Prostate gland (tissue), 2 donors: ENCODE data around the gene AATK. TPM values are rescaled to one million over a fixed set of nuclear protein-coding genes. Genes with fewer than 3 reads are reported as not detected.

Experiments
- DNase-seq: peaks from one replicate; pipeline ENCODE4 v3.0.0-alpha.2; 2019; ENCODE audit warnings: low spot score
- H3K27ac ChIP-seq, 2 donors: fragments of 200-600 bp; sonication (generic); 2 replicates each; pipeline ENCODE4 v1.5.1; 2017 to 2019
- H3K27me3 ChIP-seq: fragments of 200-600 bp; sonication (generic); replicated peaks from 2 replicates; pipeline ENCODE4 v1.5.1; 2019; ENCODE audit not compliant: insufficient read depth
- H3K36me3 ChIP-seq, 2 donors: fragments of 200-600 bp; sonication (generic); 1 replicate in 1 of 2; 2 replicates in 1 of 2; pipeline versions ENCODE4 v1.5.1 to v1.8.1; 2017 to 2019
- H3K4me1 ChIP-seq: fragments of 200-600 bp; sonication (generic); replicated peaks from 2 replicates; pipeline ENCODE4 v1.5.1; 2019
- H3K4me3 ChIP-seq, 2 donors: fragments of 200-600 bp; sonication (generic); 2 replicates each; pipeline ENCODE4 v1.5.1; 2017 to 2019
- H3K9me3 ChIP-seq: fragments of 200-600 bp; sonication (generic); 2 replicates; pipeline ENCODE4 v1.5.1; 2017
- POLR2A ChIP-seq: fragments of 450-650 bp; IDR thresholded peaks from one replicate; pipeline ENCODE4 v1.6.1; 2016; ENCODE audit warnings: antibody characterized with exemption, mild to moderate bottlenecking
- POLR2AphosphoS5 ChIP-seq: sonication (generic); formaldehyde crosslinking; IDR thresholded peaks from one replicate; pipeline ENCODE4 v1.6.1; 2017; ENCODE audit warnings: antibody characterized with exemption
- WGBS: methylation state at CpG from one replicate; pipeline ENCODE4 v1.1.5; 2018; 5-methylcytosine and 5-hydroxymethylcytosine counted together
- intact Hi-C: fragments of 100-400 bp; cut with DNase I; formaldehyde crosslinking; loops from one replicate; pipeline ENCODE4 v1.14.2; 2022
- total RNA-seq, 2 donors: library from RNA; depleted of rRNA; stranded (reverse); fragments of >200 nt; gene quantifications; one replicate each; pipeline ENCODE4 v1.1.0, GENCODE V29; 2016
- TF ChIP-seq, protein P1 (sequence below), 4 experiments: fragments of 200-600 bp in 2 of 4; fragments of 450-650 bp in 2 of 4; sonication (generic) in 2 of 4; IDR thresholded peaks; 1 replicate in 3 of 4; 2 replicates in 1 of 4; pipeline ENCODE4 v1.5.1; 2016 to 2019; ENCODE audit warnings: antibody characterized with exemption in 4 of 4, mild to moderate bottlenecking in 2 of 4, moderate library complexity in 2 of 4

AATK gene
- total RNA-seq, 2 donors from 2014 or later = 5.2 to 6.6 TPM

DNA sequence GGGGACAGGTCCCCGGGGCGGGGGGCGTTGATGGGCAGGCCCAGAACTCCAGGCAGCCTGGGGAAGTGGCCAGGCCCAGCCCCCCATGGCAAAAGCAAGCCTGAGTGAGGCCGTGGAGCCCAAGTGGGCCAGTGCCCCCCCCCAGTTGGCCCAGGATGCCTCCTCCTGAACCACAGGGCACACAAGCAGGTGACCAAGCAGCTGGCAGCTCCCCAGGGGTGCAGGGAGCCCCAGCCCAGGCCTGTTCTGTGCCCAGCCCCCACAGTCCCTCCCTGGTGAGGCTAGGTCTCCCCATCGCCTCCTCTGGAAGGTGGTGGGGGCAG, 38.9 kb downstream of the AATK start:
- Histone ChIP-seq H3K27me3 (no peaks in the 10 kb centered on the region), H3K36me3 (no peaks in the 10 kb centered on the region), H3K4me1 (no peaks in the 10 kb centered on the region), H3K27ac (no peak overlapping the region), H3K4me3 (no peak overlapping the region), H3K9me3 (no peaks in the 10 kb centered on the region)
- intact Hi-C loops = no loop called here
- DNase-seq = no peak
- TF ChIP-seq POLR2AphosphoS5 (no peak), POLR2A (no peak)
- TF ChIP-seq, protein P1, sequence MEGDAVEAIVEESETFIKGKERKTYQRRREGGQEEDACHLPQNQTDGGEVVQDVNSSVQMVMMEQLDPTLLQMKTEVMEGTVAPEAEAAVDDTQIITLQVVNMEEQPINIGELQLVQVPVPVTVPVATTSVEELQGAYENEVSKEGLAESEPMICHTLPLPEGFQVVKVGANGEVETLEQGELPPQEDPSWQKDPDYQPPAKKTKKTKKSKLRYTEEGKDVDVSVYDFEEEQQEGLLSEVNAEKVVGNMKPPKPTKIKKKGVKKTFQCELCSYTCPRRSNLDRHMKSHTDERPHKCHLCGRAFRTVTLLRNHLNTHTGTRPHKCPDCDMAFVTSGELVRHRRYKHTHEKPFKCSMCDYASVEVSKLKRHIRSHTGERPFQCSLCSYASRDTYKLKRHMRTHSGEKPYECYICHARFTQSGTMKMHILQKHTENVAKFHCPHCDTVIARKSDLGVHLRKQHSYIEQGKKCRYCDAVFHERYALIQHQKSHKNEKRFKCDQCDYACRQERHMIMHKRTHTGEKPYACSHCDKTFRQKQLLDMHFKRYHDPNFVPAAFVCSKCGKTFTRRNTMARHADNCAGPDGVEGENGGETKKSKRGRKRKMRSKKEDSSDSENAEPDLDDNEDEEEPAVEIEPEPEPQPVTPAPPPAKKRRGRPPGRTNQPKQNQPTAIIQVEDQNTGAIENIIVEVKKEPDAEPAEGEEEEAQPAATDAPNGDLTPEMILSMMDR (IDR thresholded peaks at IDR 0.05) = no peak
- 55% methylated on average over 5 of the region's 5 CpGs for WGBS

DNA sequence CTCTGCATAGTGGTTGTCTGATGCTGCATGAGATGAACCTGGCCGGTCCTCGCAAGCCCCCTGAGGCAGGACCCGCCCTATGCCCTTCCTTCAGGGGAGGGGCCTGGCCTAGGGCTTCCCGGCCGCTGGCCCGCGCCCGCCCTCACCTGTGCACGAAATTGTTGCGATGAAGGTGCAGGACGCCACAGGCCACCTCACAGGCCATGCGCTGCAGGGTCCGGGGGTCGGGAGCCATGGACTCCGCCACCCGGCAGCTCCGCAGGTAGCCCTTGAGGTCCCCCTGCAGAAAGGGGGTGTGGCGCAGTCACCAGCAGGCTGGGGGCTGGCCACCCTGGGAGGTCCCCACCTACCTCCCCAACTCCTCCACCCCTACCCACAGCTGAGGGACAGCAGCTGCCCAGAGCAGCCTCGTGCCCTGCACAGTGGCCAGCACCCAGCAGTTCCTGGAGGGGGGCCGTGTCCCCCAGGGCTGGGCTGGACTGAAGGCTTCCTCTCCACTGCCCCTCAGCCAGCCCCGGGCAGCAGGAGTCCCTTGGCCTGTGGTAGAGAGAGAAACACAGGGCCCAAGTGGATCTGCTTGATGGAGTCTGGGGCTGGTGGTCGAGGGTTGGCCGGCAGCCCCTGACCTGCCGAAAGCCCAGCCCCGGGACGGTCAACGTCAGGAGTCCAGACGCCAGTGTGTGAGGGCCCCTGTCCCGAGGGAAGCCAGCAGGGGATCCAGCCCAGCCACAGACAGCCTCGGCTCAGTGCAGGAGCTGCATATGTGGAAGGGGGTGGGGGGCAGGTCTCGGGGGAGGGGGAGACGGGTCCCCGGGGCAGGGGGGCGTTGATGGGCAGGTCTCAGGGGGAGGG, 39.5 kb downstream of the AATK start:
- Histone ChIP-seq H3K36me3 (no peaks in the 10 kb centered on the region), H3K27me3 (no peaks in the 10 kb centered on the region), H3K4me1 (no peaks in the 10 kb centered on the region), H3K27ac (no peak overlapping the region), H3K4me3 (no peak overlapping the region), H3K9me3 (no peaks in the 10 kb centered on the region)
- DNase-seq = no peak
- intact Hi-C loops = no loop called here
- 74% methylated on average over 27 of the region's 34 CpGs for WGBS
- TF ChIP-seq, protein P1 (IDR thresholded peaks at IDR 0.05) = no peak
- no peak for TF ChIP-seq POLR2AphosphoS5
- no peak for TF ChIP-seq POLR2A

DNA sequence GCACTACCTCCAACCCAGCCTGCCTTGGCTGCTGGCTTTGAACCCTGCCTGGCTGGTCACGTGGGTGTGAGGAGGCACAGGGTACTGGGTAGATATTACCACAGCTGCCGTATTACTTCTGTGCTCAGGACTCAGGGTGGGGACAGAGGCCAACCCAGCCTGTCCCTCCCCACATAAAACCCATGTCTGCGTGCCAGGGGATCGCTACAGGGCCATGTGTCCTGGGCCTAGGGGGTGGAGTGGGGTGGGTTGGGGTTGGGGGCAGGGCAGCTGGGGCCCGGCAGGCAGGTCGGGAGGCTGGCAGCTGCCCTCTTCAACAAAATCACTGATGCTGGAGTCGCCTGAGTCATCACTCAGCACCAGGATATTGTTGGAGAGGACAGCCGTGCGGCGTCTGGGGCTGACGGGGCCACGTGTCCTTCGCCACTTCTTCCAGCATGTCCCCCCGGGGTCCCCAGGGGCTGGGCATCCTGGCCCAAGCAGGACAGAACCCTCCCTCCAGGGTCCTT, 40.4 kb downstream of the AATK start:
- TF ChIP-seq POLR2AphosphoS5 (no peak), POLR2A (no peak)
- TF ChIP-seq, protein P1 (IDR thresholded peaks at IDR 0.05) = no peak
- WGBS = 71% methylated on average over 14 of the region's 14 CpGs
- H3K4me3 ChIP-seq = no peak overlapping the region
- H3K27ac ChIP-seq = no peak overlapping the region
- no peaks in the 10 kb centered on the region for H3K4me1 ChIP-seq
- intact Hi-C loops = no loop called here
- no peaks in the 10 kb centered on the region for H3K9me3 ChIP-seq
- H3K27me3 ChIP-seq = no peaks in the 10 kb centered on the region
- H3K36me3 ChIP-seq = no peaks in the 10 kb centered on the region
- DNase-seq = no peak

DNA sequence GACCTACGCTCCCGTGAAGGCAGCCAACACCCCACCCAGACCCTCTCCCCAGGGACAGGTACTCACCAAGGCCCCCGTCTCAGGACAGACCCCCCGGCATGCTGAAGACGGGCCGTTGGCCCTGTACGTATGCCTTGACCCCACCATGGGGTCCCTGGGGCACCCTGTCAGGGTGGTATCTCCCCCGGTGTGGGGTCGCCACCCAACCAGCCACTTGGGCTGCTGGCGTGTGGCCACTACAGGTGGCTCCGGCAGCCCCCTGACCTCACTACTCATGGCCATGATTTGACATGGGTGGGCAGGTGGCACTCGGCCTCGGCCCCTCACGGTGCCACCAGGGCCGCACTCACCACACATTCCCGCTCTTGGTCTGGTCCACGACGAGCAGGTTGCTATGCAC, 41.6 kb downstream of the AATK start:
- no peaks in the 10 kb centered on the region for H3K27me3 ChIP-seq
- 91% methylated on average over 14 of the region's 18 CpGs for WGBS
- intact Hi-C loops = no loop called here

More for the DNA sequence above, 41.6 kb downstream of the AATK start:
- TF ChIP-seq, protein P1 (IDR thresholded peaks at IDR 0.05) = no peak
- TF ChIP-seq POLR2A = no peak
- TF ChIP-seq POLR2AphosphoS5 = no peak
- DNase-seq = no peak
- no peaks in the 10 kb centered on the region for H3K36me3 ChIP-seq
- H3K27ac ChIP-seq = no peak overlapping the region
- H3K4me3 ChIP-seq = no peak overlapping the region
- no peaks in the 10 kb centered on the region for H3K4me1 ChIP-seq
- H3K9me3 ChIP-seq = no peaks in the 10 kb centered on the region
